HEK293 (cell line): ENCODE results near the gene CHAC1.

Experiments
- GLIS2 ChIP-seq: fragments of 450-650 bp; formaldehyde crosslinking; IDR thresholded peaks from 2 replicates; pipeline ENCODE4 v1.5.1; 2016; ENCODE audit warnings: missing biosample characterization, missing genetic modification characterization
- SP3 ChIP-seq: fragments of 450-650 bp; formaldehyde crosslinking; IDR thresholded peaks from 2 replicates; pipeline ENCODE4 v1.5.1; 2016; ENCODE audit warnings: missing biosample characterization, missing genetic modification characterization
- ZEB2 ChIP-seq: fragments of 450-650 bp; formaldehyde crosslinking; IDR thresholded peaks from 2 replicates; pipeline ENCODE4 v1.5.1; 2016; ENCODE audit warnings: missing biosample characterization, missing genetic modification characterization
- ZFHX2 ChIP-seq: fragments of 450-650 bp; formaldehyde crosslinking; conservative IDR thresholded peaks from 2 replicates; pipeline ENCODE4 v1.5.1; 2016; ENCODE audit warnings: missing biosample characterization, missing genetic modification characterization
- ZNF214 ChIP-seq: fragments of 450-650 bp; formaldehyde crosslinking; IDR thresholded peaks from 2 replicates; pipeline ENCODE4 v1.5.1; 2017; ENCODE audit warnings: missing biosample characterization, mild to moderate bottlenecking, missing genetic modification characterization, borderline replicate concordance
- ZNF394 ChIP-seq: fragments of 450-650 bp; formaldehyde crosslinking; IDR thresholded peaks from 2 replicates; pipeline ENCODE4 v1.5.1; 2016; ENCODE audit warnings: missing biosample characterization, missing genetic modification characterization, mild to moderate bottlenecking, moderate library complexity, borderline replicate concordance
- ZNF561 ChIP-seq: fragments of 450-650 bp; IDR thresholded peaks from 2 replicates; pipeline ENCODE4 v1.5.1; 2018; ENCODE audit warnings: missing biosample characterization, missing genetic modification characterization, borderline replicate concordance
- ZNF654 ChIP-seq: fragments of 450-650 bp; formaldehyde crosslinking; IDR thresholded peaks from 2 replicates; pipeline ENCODE4 v1.5.1; 2016; ENCODE audit warnings: low read depth, missing biosample characterization, missing genetic modification characterization
- ZNF843 ChIP-seq: fragments of 450-650 bp; formaldehyde crosslinking; IDR thresholded peaks from 2 replicates; pipeline ENCODE4 v1.5.1; 2016; ENCODE audit warnings: missing biosample characterization, missing genetic modification characterization
- TF ChIP-seq, protein P1 (sequence below): fragments of 450-650 bp; formaldehyde crosslinking; IDR thresholded peaks from 2 replicates; pipeline ENCODE4 v1.5.1; 2016; ENCODE audit warnings: missing biosample characterization, missing genetic modification characterization
- TF ChIP-seq, protein P2 (sequence below): fragments of 450-650 bp; formaldehyde crosslinking; conservative IDR thresholded peaks from 2 replicates; pipeline ENCODE4 v1.5.1; 2016; ENCODE audit warnings: low read depth, missing biosample characterization, missing genetic modification characterization
- TF ChIP-seq, protein P3 (sequence below): fragments of 450-650 bp; formaldehyde crosslinking; IDR thresholded peaks from 2 replicates; pipeline ENCODE4 v1.5.1; 2016; ENCODE audit warnings: missing biosample characterization, missing genetic modification characterization
- TF ChIP-seq, protein P4 (sequence below): fragments of 450-650 bp; formaldehyde crosslinking; IDR thresholded peaks from 2 replicates; pipeline ENCODE4 v1.5.1; 2016; ENCODE audit warnings: missing biosample characterization, missing genetic modification characterization
- TF ChIP-seq, protein P5 (sequence below): fragments of 450-650 bp; formaldehyde crosslinking; IDR thresholded peaks from 2 replicates; pipeline ENCODE4 v1.5.1; 2016; ENCODE audit warnings: missing biosample characterization, missing genetic modification characterization

The CHAC1 gene

DNA sequence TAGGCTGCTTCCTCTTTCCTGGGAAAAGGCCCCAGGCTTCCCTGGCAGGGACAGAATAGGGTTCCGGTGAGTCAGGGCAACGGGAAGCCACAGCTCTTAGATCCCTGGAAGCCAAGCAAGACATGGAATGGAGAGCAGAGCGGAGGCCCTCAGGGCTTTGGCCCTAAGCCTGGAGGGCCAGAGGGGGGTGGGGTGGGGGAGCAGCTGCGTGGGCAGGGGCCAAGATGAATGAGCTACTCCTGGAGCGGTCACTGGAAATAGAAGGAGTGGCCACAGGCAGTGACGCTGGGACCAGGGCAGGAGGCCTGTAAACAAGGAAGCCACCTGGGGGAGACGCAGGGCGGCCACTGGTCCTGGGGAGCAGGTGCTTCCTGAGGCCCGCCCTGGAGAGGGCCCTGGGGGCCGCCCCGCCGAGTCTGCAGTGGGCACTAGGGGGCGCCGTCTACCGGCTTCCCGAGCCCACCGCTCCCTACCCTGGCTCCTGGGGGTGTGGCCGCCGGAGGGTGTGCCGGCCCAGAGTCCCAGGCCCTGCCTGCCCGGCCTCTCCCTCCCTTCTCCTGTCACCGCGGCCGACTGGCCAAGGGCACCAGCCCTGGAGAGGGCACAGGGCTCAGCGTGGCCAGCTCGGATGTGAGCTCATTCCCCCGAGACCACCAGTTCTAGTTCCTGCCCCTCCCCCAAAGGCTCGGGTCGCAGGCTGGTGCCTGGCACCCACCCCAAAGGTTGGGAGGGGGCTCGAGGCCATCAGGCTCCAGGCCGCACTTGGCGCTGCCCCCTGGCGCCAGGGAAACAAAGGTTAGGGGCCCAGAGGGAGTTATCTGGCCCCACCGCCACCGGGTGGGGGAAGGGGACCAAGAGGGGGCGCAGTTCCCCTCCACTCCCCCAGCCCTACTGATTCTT is 46.9 kb upstream of the CHAC1 start (continued):
- TF ChIP-seq, protein P1, sequence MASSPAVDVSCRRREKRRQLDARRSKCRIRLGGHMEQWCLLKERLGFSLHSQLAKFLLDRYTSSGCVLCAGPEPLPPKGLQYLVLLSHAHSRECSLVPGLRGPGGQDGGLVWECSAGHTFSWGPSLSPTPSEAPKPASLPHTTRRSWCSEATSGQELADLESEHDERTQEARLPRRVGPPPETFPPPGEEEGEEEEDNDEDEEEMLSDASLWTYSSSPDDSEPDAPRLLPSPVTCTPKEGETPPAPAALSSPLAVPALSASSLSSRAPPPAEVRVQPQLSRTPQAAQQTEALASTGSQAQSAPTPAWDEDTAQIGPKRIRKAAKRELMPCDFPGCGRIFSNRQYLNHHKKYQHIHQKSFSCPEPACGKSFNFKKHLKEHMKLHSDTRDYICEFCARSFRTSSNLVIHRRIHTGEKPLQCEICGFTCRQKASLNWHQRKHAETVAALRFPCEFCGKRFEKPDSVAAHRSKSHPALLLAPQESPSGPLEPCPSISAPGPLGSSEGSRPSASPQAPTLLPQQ (tag by site-specific recombination) = 0 out of 2 replicates have a peak, but pooled peaks have one; percentile 21
- peak; percentile 82; the same call in 1 of the 2 replicates for TF ChIP-seq ZNF394 (tag by site-specific recombination)
- TF ChIP-seq ZNF214 (tag by site-specific recombination) = no peak
- TF ChIP-seq, protein P2, sequence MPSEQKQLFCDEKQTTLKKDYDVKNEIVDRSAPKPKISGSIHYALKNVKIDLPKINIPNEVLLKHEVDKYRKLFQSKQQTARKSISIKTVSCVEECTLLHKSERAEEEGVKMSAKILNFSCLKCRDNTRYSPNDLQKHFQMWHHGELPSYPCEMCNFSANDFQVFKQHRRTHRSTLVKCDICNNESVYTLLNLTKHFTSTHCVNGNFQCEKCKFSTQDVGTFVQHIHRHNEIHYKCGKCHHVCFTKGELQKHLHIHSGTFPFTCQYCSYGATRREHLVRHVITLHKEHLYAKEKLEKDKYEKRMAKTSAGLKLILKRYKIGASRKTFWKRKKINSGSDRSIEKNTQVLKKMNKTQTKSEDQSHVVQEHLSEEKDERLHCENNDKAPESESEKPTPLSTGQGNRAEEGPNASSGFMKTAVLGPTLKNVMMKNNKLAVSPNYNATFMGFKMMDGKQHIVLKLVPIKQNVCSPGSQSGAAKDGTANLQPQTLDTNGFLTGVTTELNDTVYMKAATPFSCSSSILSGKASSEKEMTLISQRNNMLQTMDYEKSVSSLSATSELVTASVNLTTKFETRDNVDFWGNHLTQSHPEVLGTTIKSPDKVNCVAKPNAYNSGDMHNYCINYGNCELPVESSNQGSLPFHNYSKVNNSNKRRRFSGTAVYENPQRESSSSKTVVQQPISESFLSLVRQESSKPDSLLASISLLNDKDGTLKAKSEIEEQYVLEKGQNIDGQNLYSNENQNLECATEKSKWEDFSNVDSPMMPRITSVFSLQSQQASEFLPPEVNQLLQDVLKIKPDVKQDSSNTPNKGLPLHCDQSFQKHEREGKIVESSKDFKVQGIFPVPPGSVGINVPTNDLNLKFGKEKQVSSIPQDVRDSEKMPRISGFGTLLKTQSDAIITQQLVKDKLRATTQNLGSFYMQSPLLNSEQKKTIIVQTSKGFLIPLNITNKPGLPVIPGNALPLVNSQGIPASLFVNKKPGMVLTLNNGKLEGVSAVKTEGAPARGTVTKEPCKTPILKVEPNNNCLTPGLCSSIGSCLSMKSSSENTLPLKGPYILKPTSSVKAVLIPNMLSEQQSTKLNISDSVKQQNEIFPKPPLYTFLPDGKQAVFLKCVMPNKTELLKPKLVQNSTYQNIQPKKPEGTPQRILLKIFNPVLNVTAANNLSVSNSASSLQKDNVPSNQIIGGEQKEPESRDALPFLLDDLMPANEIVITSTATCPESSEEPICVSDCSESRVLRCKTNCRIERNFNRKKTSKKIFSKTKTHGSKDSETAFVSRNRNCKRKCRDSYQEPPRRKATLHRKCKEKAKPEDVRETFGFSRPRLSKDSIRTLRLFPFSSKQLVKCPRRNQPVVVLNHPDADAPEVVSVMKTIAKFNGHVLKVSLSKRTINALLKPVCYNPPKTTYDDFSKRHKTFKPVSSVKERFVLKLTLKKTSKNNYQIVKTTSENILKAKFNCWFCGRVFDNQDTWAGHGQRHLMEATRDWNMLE (tag by site-specific recombination) = no peak
- TF ChIP-seq, protein P3, sequence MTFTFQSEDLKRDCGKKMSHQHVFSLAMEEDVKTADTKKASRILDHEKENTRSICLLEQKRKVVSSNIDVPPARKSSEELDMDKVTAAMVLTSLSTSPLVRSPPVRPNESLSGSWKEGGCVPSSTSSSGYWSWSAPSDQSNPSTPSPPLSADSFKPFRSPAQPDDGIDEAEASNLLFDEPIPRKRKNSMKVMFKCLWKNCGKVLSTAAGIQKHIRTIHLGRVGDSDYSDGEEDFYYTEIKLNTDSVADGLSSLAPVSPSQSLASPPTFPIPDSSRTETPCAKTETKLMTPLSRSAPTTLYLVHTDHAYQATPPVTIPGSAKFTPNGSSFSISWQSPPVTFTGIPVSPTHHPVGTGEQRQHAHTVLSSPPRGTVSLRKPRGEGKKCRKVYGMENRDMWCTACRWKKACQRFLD (tag by site-specific recombination) = no peak
- TF ChIP-seq ZEB2 = peak; percentile 53
- TF ChIP-seq SP3 (tag by site-specific recombination) = peak; percentile 40; the same call in 1 of the 2 replicates
- peak; percentile 57 for TF ChIP-seq ZNF654 (tag by site-specific recombination)
- TF ChIP-seq, protein P4, sequence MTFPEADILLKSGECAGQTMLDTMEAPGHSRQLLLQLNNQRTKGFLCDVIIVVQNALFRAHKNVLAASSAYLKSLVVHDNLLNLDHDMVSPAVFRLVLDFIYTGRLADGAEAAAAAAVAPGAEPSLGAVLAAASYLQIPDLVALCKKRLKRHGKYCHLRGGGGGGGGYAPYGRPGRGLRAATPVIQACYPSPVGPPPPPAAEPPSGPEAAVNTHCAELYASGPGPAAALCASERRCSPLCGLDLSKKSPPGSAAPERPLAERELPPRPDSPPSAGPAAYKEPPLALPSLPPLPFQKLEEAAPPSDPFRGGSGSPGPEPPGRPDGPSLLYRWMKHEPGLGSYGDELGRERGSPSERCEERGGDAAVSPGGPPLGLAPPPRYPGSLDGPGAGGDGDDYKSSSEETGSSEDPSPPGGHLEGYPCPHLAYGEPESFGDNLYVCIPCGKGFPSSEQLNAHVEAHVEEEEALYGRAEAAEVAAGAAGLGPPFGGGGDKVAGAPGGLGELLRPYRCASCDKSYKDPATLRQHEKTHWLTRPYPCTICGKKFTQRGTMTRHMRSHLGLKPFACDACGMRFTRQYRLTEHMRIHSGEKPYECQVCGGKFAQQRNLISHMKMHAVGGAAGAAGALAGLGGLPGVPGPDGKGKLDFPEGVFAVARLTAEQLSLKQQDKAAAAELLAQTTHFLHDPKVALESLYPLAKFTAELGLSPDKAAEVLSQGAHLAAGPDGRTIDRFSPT (tag by site-specific recombination) = peak; percentile 54; the same call in 1 of the 2 replicates
- peak; percentile 71 for TF ChIP-seq ZNF561 (tag by site-specific recombination)
- TF ChIP-seq ZNF843 (tag by site-specific recombination) = 0 out of 2 replicates have a peak, but pooled peaks have one; percentile 23
- TF ChIP-seq ZFHX2 (tag by site-specific recombination) = peak; percentile 44
- TF ChIP-seq, protein P5, sequence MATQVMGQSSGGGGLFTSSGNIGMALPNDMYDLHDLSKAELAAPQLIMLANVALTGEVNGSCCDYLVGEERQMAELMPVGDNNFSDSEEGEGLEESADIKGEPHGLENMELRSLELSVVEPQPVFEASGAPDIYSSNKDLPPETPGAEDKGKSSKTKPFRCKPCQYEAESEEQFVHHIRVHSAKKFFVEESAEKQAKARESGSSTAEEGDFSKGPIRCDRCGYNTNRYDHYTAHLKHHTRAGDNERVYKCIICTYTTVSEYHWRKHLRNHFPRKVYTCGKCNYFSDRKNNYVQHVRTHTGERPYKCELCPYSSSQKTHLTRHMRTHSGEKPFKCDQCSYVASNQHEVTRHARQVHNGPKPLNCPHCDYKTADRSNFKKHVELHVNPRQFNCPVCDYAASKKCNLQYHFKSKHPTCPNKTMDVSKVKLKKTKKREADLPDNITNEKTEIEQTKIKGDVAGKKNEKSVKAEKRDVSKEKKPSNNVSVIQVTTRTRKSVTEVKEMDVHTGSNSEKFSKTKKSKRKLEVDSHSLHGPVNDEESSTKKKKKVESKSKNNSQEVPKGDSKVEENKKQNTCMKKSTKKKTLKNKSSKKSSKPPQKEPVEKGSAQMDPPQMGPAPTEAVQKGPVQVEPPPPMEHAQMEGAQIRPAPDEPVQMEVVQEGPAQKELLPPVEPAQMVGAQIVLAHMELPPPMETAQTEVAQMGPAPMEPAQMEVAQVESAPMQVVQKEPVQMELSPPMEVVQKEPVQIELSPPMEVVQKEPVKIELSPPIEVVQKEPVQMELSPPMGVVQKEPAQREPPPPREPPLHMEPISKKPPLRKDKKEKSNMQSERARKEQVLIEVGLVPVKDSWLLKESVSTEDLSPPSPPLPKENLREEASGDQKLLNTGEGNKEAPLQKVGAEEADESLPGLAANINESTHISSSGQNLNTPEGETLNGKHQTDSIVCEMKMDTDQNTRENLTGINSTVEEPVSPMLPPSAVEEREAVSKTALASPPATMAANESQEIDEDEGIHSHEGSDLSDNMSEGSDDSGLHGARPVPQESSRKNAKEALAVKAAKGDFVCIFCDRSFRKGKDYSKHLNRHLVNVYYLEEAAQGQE (tag by site-specific recombination) = no peak
- peak; percentile 96 for TF ChIP-seq GLIS2
- TF ChIP-seq, all 188 proteins: peak for 37
